ENCODE results near the gene MYOM1.

The MYOM1 gene

DNA sequence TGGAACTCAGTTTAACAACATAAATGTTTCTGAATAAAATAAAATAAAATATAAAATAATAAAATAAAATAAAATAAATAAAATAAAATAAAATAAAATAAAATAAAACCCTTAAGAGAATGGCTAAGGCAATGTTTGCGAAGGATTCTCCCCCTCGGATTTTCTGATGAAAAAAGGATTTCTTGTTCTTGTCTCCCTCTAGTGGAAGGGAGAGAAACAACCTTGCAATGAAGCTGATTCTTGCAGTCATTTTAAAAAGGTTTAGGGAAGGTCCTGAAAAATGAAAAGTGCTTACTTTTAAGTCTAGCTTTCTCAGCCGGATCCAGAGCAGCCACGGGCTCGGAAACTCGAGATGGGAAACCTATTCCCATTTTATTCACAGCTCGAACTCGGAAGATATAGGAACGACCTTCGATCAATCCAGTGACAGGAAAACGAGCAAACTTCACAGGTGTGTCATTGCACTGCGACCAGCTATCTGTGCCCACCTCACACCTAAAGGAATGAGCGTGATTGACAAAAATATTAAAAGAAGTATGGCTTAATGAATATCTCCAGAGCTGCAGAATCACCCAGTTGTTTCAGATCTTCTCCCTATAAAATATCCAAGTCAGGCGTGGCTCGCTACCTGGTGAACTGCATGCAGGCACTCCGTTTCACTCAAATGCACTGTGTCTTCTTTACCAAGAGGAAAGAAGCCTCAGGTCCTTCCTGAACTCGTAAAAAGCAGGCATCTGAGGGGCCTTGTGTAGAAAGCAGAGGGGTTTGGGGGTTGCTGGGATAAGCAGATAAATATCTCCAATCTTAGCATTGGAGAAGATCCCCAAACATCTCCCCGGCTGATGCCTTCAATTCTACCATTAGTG is 68.1 kb downstream of the MYOM1 start:
- TF ChIP-seq GATA1 (IDR thresholded peaks at IDR 0.05; ENCODE audit: low read depth, low read length) (no peak), POLR2A (IDR thresholded peaks at IDR 0.05; ENCODE audit: low read length) (no peak)
- DNase-seq, result peak; percentile 55 to 68

GRCh38 chr18:3150688-3151087 is 69.1 kb downstream of the MYOM1 start:
- no peak for TF ChIP-seq GATA1 (IDR thresholded peaks at IDR 0.05; ENCODE audit: low read depth, low read length)
- no peak for TF ChIP-seq POLR2A (IDR thresholded peaks at IDR 0.05; ENCODE audit: low read length)
- no peak for DNase-seq

GRCh38 chr18:3150274-3150673 is 69.5 kb downstream of the MYOM1 start:
- no peak for TF ChIP-seq POLR2A (IDR thresholded peaks at IDR 0.05; ENCODE audit: low read length)
- no peak for TF ChIP-seq GATA1 (IDR thresholded peaks at IDR 0.05; ENCODE audit: low read depth, low read length)
- no peak for DNase-seq

DNA sequence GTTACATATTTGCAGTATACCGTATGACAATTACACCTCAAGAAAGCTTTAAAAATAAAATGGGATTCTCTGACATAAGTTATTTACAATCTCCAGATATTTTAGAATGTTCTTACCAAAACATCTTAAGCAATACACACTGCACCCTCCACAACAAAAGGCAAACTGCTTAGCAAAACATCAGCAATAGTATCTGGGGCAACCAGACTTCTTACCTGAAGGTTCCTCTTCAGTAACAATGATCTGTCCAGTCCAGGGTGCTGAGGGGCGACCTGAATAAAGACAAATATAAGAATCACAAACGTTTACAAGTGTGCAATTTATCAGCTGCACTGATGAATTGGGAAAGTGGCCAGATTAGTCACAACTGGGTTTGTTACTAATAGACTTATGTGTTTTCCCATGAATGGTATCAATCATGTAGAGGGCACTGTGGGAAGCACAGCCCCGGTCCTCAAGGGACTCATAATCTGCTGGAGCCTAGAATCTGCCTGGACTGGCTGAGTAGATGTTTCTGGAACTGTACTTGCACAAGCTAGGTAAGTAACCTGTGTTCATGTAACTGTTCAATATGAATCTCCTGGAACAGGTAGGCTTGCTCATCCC is 70.7 kb downstream of the MYOM1 start:
- no peak for TF ChIP-seq POLR2A (IDR thresholded peaks at IDR 0.05; ENCODE audit: low read length)
- TF ChIP-seq GATA1 (IDR thresholded peaks at IDR 0.05; ENCODE audit: low read depth, low read length), result no peak
- DNase-seq, result no peak

DNA sequence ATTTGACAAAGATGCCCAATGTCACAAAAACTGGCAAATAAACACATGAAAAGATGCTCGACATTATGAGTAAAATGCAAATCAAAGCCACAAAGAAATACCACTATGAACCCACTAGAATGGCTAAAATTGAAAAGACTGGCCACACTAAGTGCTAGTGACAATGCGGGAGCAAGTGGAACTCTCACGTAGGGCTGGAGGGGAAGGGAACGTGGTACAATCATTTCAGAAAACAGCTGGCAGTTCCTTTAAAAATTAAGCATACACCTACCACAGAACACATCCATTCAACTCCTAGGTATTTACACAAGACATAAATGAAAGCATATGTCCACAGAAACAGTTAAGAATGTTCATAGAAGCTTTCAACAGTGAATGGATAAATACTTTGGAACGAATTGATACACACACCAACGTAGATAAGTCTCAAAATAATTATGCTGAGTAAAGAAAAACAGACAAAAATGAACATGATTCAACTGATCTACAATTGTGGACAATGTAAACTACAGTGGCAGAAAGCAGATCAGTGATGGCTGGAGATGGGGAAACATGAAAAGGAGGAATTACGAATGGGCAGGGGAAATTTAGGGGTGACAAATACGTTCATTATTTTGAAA is 71.7 kb downstream of the MYOM1 start:
- DNase-seq, result no peak
- TF ChIP-seq POLR2A (IDR thresholded peaks at IDR 0.05; ENCODE audit: low read length) (no peak), GATA1 (IDR thresholded peaks at IDR 0.05; ENCODE audit: low read depth, low read length) (no peak)

GRCh38 chr18:3140986-3141639 is 78.7 kb downstream of the MYOM1 start:
- no peak for TF ChIP-seq GATA1 (IDR thresholded peaks at IDR 0.05; ENCODE audit: low read depth, low read length)
- TF ChIP-seq POLR2A (IDR thresholded peaks at IDR 0.05; ENCODE audit: low read length), result no peak
- DNase-seq, result no peak

DNA sequence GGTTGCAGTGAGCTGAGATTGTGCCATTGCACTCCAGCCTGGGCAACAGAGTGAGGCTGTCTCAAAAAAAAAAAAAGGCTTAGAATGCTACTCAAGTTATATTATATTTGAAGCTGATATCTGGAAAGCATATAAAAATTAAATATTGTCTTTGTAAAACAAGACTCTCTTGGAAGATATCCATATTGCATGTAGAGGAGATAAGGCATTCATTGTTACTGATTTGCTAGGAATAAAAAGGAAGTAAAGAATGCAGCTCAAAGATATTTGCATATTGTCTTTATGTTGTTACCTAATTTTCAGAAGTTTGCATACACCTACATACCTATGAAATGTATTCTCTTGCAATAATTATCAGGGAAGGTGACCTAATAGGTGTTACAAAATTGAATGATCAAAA is 79.4 kb downstream of the MYOM1 start:
- DNase-seq, result no peak
- TF ChIP-seq POLR2A (IDR thresholded peaks at IDR 0.05; ENCODE audit: low read length) (no peak), GATA1 (IDR thresholded peaks at IDR 0.05; ENCODE audit: low read depth, low read length) (no peak)

GRCh38 chr18:3139406-3139805 is 80.4 kb downstream of the MYOM1 start:
- TF ChIP-seq GATA1 (IDR thresholded peaks at IDR 0.05; ENCODE audit: low read depth, low read length) (no peak), POLR2A (IDR thresholded peaks at IDR 0.05; ENCODE audit: low read length) (no peak)

DNA sequence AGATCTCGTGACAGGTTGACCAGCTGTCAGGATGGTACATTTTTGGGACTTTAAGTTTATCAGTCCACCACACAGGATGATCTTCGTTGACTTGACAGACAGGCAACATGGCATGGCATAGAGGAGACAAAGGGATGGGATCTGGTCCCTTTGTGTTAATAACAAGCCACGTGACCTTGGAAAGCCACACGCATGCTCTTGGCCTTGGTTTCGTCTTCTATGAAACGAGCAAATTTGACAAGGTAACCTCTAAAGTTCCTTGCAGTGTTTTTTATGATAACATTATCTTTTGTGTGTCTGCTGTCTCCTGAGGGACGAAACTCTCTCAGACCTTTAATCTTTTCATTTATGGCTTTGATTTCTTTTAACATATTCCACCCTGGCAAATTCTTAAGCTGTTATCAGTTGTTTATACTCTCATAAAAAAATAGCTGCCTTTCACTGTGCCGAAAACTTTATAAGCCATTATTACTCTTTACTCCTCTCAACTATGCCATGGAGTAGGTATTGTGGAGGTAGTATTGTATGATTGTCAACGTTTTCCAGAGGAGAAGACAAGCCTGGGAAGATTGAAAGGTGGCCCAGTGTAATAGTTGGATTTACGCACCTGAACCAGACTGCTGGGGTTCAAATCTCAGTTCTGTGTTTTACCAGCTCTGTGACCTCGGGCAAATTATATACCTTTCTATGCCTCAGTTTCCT is 81.3 kb downstream of the MYOM1 start:
- no peak for DNase-seq
- TF ChIP-seq GATA1 (IDR thresholded peaks at IDR 0.05; ENCODE audit: low read depth, low read length) (no peak), POLR2A (IDR thresholded peaks at IDR 0.05; ENCODE audit: low read length) (no peak)

More at GRCh38 chr18:3139406-3139805, 80.4 kb downstream of the MYOM1 start:
- DNase-seq, result no peak

DNA sequence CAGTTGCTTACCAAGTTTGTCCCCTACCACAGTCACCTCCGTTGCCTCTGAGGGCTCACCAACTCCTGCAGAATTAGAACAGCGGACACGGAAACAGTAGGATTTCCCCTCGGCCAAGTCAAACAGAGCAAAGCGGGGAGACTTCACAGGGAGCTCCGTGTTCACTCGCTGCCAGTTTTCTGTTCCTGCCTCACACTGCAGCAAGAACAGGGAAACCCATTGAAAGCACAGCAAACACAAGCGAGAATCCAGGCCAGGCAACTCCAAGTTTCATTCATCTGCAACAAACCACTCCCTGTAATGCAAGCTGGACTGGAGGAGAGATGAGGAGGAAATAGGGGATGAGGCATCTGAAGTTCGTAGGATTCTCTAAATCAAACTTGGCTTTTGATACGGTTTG is 84.2 kb downstream of the MYOM1 start:
- TF ChIP-seq POLR2A (IDR thresholded peaks at IDR 0.05; ENCODE audit: low read length) (no peak), GATA1 (IDR thresholded peaks at IDR 0.05; ENCODE audit: low read depth, low read length) (no peak)
- no peak for DNase-seq

GRCh38 chr18:3132700-3133099 is 87.1 kb downstream of the MYOM1 start:
- TF ChIP-seq GATA1 (IDR thresholded peaks at IDR 0.05; ENCODE audit: low read depth, low read length) (no peak), POLR2A (IDR thresholded peaks at IDR 0.05; ENCODE audit: low read length) (no peak)

GRCh38 chr18:3130344-3130743 is 89.4 kb downstream of the MYOM1 start:
- DNase-seq, result no peak
- TF ChIP-seq GATA1 (IDR thresholded peaks at IDR 0.05; ENCODE audit: low read depth, low read length) (no peak), POLR2A (IDR thresholded peaks at IDR 0.05; ENCODE audit: low read length) (no peak)

More at GRCh38 chr18:3132700-3133099, 87.1 kb downstream of the MYOM1 start:
- no peak for DNase-seq
